RWPE2 (cell line): ENCODE measurements around the gene OSBPL3.

Source experiments
- ATAC-seq: fragments of 200-7000 bp; cut with Tn5 transposase; 3 replicates; pipeline ENCODE4 v1.9.1; 2021; ENCODE audit warnings: low read depth
- DNase-seq: peaks from one replicate; pipeline ENCODE4 v3.0.0-alpha.2; 2020; ENCODE audit warnings: low spot score
- H3K27ac ChIP-seq: fragments of 450-650 bp; 2 replicates; pipeline ENCODE4 v1.5.1; 2017; ENCODE audit warnings: mild to moderate bottlenecking; ENCODE audit not compliant: poor library complexity, severe bottlenecking
- H3K27me3 ChIP-seq: fragments of 250-450 bp; sonication (Bioruptor Pico); 2 replicates; pipeline ENCODE4 v1.5.1; 2021; ENCODE audit warnings: mild to moderate bottlenecking, moderate library complexity; ENCODE audit not compliant: insufficient read depth, poor library complexity, severe bottlenecking
- H3K36me3 ChIP-seq: fragments of 250-450 bp; sonication (Bioruptor Pico); 2 replicates; pipeline ENCODE4 v1.5.1; 2020; ENCODE audit warnings: low read depth, mild to moderate bottlenecking, moderate library complexity
- H3K4me1 ChIP-seq: fragments of 250-450 bp; sonication (Bioruptor Pico); 2 replicates; pipeline ENCODE4 v1.5.1; 2021; ENCODE audit warnings: mild to moderate bottlenecking, moderate library complexity; ENCODE audit not compliant: insufficient read depth, poor library complexity, severe bottlenecking
- H3K4me3 ChIP-seq: fragments of 250-450 bp; sonication (Bioruptor Pico); 2 replicates; pipeline ENCODE4 v1.5.1; 2021; ENCODE audit warnings: mild to moderate bottlenecking, moderate library complexity; ENCODE audit not compliant: severe bottlenecking
- H3K9me3 ChIP-seq: fragments of 250-450 bp; sonication (Bioruptor Pico); 2 replicates; pipeline ENCODE4 v1.5.1; 2021; ENCODE audit warnings: mild to moderate bottlenecking, moderate library complexity; ENCODE audit not compliant: severe bottlenecking
- CTCF ChIP-seq: fragments of 450-650 bp; IDR thresholded peaks from one replicate; pipeline ENCODE4 v1.5.1; 2017; ENCODE audit warnings: mild to moderate bottlenecking, moderate library complexity; ENCODE audit not compliant: poor library complexity, severe bottlenecking

OSBPL3 gene

GRCh38 chr7:24922099-24922773 is 57.7 kb downstream of the OSBPL3 start:
- peaks cover 32% of the 10 kb centered on the region for H3K4me1 ChIP-seq
- H3K36me3 ChIP-seq: no peaks in the 10 kb centered on the region
- H3K4me3 ChIP-seq: no peak overlapping the region
- no peaks in the 10 kb centered on the region for H3K27me3 ChIP-seq
- peak overlapping the region; percentile 2 for H3K27ac ChIP-seq
- no peak for TF ChIP-seq CTCF
- ATAC-seq: 0 out of 3 replicates have a peak, but pooled peaks have one; percentile 17
- DNase-seq: no peak
- no peaks in the 10 kb centered on the region for H3K9me3 ChIP-seq

- Histone ChIP-seq H3K4me3 (no peak overlapping the region), H3K27ac (peak overlapping the region; percentile 5), H3K36me3 (no peaks in the 10 kb centered on the region), H3K27me3 (no peaks in the 10 kb centered on the region), H3K9me3 (no peaks in the 10 kb centered on the region), H3K4me1 (peaks cover 32% of the 10 kb centered on the region)
- DNase-seq: no peak
- TF ChIP-seq CTCF: no peak
- no peak; the same call in 2 of the 3 replicates for ATAC-seq
Measured at GRCh38 chr7:24921362-24921679, 58.7 kb downstream of the OSBPL3 start.

- no peak for DNase-seq
- Histone ChIP-seq H3K27ac (peak overlapping the region; percentile 5), H3K27me3 (no peaks in the 10 kb centered on the region), H3K4me1 (peaks cover 32% of the 10 kb centered on the region), H3K36me3 (no peaks in the 10 kb centered on the region), H3K9me3 (no peaks in the 10 kb centered on the region), H3K4me3 (no peak overlapping the region)
- ATAC-seq: no peak
- TF ChIP-seq CTCF: no peak
Measured at GRCh38 chr7:24920451-24921361, 59.3 kb downstream of the OSBPL3 start.

GRCh38 chr7:24917510-24918239 is 62.3 kb downstream of the OSBPL3 start:
- H3K4me3 ChIP-seq: no peak overlapping the region
- no peak for DNase-seq
- TF ChIP-seq CTCF: no peak
- no peaks in the 10 kb centered on the region for H3K27me3 ChIP-seq
- no peaks in the 10 kb centered on the region for H3K36me3 ChIP-seq
- H3K9me3 ChIP-seq: no peaks in the 10 kb centered on the region
- ATAC-seq: 0 out of 3 replicates have a peak, but pooled peaks have one; percentile 13
- peaks cover 28% of the 10 kb centered on the region for H3K4me1 ChIP-seq
- no peak overlapping the region for H3K27ac ChIP-seq
